Measurements from ENCODE around the gene PTPRB.

DNA sequence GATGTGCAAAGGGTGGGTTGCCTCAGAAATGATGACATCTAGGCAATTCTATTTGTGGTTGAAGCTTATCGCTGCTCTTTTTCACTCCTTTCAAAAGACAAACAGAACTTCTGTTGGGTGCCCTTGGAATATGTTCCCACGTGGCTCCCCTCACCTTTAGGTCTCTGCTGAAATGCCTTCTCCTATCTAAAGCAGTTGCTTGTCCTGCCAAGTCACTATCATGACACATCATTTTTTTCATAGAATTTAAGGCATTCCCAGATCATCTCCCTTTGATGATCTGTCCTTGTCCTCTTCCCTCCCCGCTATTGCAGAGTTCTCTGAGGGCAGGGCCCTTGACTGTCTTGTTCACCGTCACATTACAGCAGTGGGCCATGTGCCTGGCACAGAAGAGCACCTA is 75.7 kb downstream of the PTPRB start:
- TF ChIP-seq EZH2 (IDR thresholded peaks at IDR 0.05; ENCODE audit: borderline replicate concordance, insufficient read depth, low read depth, low read length, poor library complexity, severe bottlenecking), result no peak
- TF ChIP-seq, protein P1, sequence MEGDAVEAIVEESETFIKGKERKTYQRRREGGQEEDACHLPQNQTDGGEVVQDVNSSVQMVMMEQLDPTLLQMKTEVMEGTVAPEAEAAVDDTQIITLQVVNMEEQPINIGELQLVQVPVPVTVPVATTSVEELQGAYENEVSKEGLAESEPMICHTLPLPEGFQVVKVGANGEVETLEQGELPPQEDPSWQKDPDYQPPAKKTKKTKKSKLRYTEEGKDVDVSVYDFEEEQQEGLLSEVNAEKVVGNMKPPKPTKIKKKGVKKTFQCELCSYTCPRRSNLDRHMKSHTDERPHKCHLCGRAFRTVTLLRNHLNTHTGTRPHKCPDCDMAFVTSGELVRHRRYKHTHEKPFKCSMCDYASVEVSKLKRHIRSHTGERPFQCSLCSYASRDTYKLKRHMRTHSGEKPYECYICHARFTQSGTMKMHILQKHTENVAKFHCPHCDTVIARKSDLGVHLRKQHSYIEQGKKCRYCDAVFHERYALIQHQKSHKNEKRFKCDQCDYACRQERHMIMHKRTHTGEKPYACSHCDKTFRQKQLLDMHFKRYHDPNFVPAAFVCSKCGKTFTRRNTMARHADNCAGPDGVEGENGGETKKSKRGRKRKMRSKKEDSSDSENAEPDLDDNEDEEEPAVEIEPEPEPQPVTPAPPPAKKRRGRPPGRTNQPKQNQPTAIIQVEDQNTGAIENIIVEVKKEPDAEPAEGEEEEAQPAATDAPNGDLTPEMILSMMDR (IDR thresholded peaks at IDR 0.05), result no peak
